ENCODE measurements around the gene TBC1D22A. TPM values are rescaled to one million over a fixed set of nuclear protein-coding genes. Genes with fewer than 3 reads are reported as not detected.
A peak's percentile ranks its signal among the peaks of the same experiment; 100 is the strongest.

The TBC1D22A gene
- total and polyA plus RNA-seq, 11 donors: 9.4 to 30.7 (median 18.6) TPM

DNA sequence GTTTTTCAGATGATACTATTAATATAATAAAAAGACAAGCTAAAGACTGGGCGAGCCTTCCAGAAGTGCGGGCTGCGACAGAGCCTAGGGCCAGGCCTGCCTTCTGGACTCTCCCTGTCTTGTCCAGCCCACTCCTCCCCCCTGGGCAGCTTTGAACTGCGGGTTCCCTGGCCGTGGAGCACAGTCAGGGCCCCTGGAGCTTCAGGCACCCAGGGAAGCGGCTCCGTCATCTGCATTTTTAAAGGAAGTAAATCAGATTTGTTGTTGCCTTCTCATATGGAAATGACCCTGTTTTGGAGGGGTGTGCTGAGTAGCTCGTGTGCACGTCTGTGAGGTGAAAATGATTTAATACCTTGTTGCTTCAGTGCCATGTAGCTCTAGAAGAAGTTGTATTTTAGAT, 265.3 kb downstream of the TBC1D22A start:
- intact Hi-C loops (cut with DNase I): no loop called here
- DNase-seq (peak in 1 of 5 donors; percentile 3), ATAC-seq (no peak)
- 81 to 94% (median 86%) methylated on average over 9 of the region's 9 CpGs for WGBS, 4 donors
- Histone ChIP-seq H3K27me3 (no peaks in the 10 kb centered on the region), H3K27ac (no peak overlapping the region), H3K4me1 (no peaks in the 10 kb centered on the region), H3K9me3 (no peaks in the 10 kb centered on the region), H3K36me3 (peaks cover 0 to 6% (median 0%) of the 10 kb centered on the region in 9 donors), H3K4me3 (no peak overlapping the region)
- TF ChIP-seq, protein P1, sequence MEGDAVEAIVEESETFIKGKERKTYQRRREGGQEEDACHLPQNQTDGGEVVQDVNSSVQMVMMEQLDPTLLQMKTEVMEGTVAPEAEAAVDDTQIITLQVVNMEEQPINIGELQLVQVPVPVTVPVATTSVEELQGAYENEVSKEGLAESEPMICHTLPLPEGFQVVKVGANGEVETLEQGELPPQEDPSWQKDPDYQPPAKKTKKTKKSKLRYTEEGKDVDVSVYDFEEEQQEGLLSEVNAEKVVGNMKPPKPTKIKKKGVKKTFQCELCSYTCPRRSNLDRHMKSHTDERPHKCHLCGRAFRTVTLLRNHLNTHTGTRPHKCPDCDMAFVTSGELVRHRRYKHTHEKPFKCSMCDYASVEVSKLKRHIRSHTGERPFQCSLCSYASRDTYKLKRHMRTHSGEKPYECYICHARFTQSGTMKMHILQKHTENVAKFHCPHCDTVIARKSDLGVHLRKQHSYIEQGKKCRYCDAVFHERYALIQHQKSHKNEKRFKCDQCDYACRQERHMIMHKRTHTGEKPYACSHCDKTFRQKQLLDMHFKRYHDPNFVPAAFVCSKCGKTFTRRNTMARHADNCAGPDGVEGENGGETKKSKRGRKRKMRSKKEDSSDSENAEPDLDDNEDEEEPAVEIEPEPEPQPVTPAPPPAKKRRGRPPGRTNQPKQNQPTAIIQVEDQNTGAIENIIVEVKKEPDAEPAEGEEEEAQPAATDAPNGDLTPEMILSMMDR (IDR thresholded peaks at IDR 0.05): no peak
- no peak for TF ChIP-seq POLR2A (IDR thresholded peaks at IDR 0.05)

DNA sequence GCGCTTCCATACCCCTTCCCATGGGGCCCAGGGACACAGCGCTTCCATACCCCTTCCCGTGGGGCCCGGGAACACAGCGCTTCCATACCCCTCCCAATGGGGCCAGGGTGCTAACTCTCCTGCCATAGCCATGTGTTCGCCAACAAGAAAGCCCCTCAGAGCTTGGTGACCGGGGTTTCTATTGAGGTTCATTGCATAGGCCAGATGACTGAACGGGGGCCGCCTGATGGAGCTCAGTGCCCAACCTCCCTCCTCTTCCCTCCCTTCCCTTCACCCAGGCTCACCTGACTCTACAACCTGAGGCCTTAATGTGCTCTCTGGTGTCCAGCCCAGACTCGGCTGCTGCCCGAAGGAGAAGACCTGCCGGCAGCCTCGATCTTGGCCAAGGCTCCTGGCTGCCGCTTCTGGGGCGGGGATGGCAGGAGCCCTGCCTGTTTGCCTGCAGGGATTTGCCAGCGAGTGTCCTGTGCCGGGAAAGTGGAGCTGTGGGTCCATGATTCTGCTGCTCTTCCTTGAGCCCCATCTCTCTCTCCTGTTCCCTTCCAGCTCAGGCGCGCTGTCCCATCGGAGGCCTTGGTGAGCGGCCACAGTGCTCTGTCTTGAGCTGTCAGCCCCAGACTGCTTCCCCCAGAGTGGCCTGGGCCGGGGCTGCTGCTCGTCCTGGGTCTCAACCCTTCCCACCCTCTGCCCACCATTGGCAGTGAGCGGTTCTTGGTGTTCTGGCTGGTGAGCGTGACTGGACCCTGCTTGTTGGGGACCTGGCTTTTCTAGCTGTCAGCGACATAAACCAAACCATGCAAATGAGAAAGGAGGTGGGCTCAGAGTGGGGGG, 267.0 kb downstream of the TBC1D22A start:
- H3K9me3 ChIP-seq: no peaks in the 10 kb centered on the region
- no peak overlapping the region for H3K27ac ChIP-seq
- intact Hi-C loops (cut with DNase I): loop anchor here in 1 of 10 donors (5.0 kb wide), 1 partner anchor 57 kb away; no protein-coding TSS in a partner anchor
- no peak for ATAC-seq
- 89 to 97% (median 90%) methylated on average over 18 to 26 of the region's 26 CpGs for WGBS, 4 donors
- no peak for TF ChIP-seq POLR2A (IDR thresholded peaks at IDR 0.05)
- TF ChIP-seq, protein P1 (IDR thresholded peaks at IDR 0.05): no peak
- H3K27me3 ChIP-seq: no peaks in the 10 kb centered on the region
- H3K4me3 ChIP-seq: no peak overlapping the region
- H3K4me1 ChIP-seq: no peaks in the 10 kb centered on the region
- DNase-seq: peak in 1 of 5 donors; percentile 14
- peaks cover 0 to under 1% (median 0%) of the 10 kb centered on the region in 9 donors for H3K36me3 ChIP-seq

DNA sequence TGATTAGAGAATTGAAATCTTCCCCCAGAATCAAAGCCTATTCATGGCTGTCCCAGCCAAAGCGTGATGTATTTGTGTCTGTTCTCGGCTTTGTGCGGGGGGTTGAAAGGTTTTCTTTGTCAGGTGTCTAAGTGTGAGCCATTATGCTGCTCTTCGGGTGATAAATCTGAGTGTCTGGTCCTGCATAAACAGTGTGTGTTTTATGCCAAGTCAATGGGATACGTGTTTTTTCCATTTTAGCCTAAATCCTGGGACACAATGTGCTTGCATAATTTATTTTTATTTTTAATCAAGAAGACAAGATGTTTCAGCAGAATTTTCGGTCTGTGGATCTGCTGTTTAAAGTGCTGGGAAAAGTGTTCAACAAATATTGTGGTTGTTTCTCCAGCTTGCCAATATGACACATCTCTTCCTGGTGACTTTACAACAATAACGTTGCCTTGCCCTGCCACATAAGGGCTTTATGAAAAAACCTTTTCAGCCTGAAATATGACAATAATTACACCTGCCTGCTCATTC, 267.8 kb downstream of the TBC1D22A start:
- TF ChIP-seq POLR2A (IDR thresholded peaks at IDR 0.05): no peak
- TF ChIP-seq, protein P1 (IDR thresholded peaks at IDR 0.05): no peak
- Histone ChIP-seq H3K4me3 (no peak overlapping the region), H3K27ac (no peak overlapping the region), H3K36me3 (peaks cover 0 to 5% (median 0%) of the 10 kb centered on the region in 9 donors), H3K27me3 (no peaks in the 10 kb centered on the region), H3K9me3 (no peaks in the 10 kb centered on the region), H3K4me1 (no peaks in the 10 kb centered on the region)
- DNase-seq: no peak
- ATAC-seq: no peak
- WGBS, 4 donors: 77 to 86% (median 83%) methylated on average over 7 of the region's 7 CpGs
- intact Hi-C loops (cut with DNase I): loop anchor here in 1 of 10 donors (5.0 kb wide), 1 partner anchor 58 kb away; no protein-coding TSS in a partner anchor

All from heart left ventricle (tissue), 16 donors.